IMR-90 (cell line): ENCODE data around the gene KRT8. TPM values are rescaled to one million over a fixed set of nuclear protein-coding genes. Genes with fewer than 3 reads are reported as not detected.

Experiments used
- ATAC-seq: fragments of 200-7000 bp; cut with Tn5 transposase; 2 replicates; pipeline ENCODE4 v1.9.1; 2020; ENCODE audit warnings: low read depth, mild to moderate bottlenecking, moderate library complexity
- BruUV-seq: library from RNA; stranded (reverse); fragments of 400-500 nt; replicated peaks from 2 replicates; lab custom pipeline; 2021; lab: Mats Ljungman, UMichigan
- CTCF ChIA-PET: fragments of 300-600 bp; formaldehyde crosslinking; extraction: SDS; loops from one replicate; lab custom pipeline; 2021; ENCODE audit warnings: antibody characterized with exemption; lab: Yijun Ruan, JAX
- POLR2A ChIA-PET: fragments of 300-600 bp; sonication (Branson Sonifier 250); formaldehyde crosslinking; loops from one replicate; lab custom pipeline; 2022; ENCODE audit warnings: antibody characterized with exemption; ENCODE audit not compliant: unreplicated experiment; lab: Charles Lee
- DNase-seq: peaks from one replicate; pipeline ENCODE4 v3.0.0; 2013
- H2AFZ ChIP-seq: replicated peaks from 2 replicates; pipeline ENCODE3; 2013; ENCODE audit warnings: low read length, mild to moderate bottlenecking; ENCODE audit not compliant: poor library complexity
- H2AK5ac ChIP-seq: 2 replicates; pipeline ENCODE4 v1.6.1; 2013; ENCODE audit warnings: low read depth, low read length, inconsistent platforms
- H2AK9ac ChIP-seq: replicated peaks from 2 replicates; pipeline ENCODE3; 2013; ENCODE audit warnings: mild to moderate bottlenecking, low read depth, low read length, moderate library complexity; ENCODE audit not compliant: poor library complexity
- H2BK120ac ChIP-seq: 2 replicates; pipeline ENCODE4 v1.6.1; 2013; ENCODE audit warnings: low read depth, low read length, inconsistent platforms
- H2BK15ac ChIP-seq: 3 replicates; pipeline ENCODE4 v1.6.1; 2013; ENCODE audit warnings: low read depth, low read length, inconsistent platforms
- H2BK20ac ChIP-seq: 2 replicates; pipeline ENCODE4 v1.6.1; 2013; ENCODE audit warnings: low read depth, mild to moderate bottlenecking, inconsistent platforms, low read length, moderate library complexity
- H2BK5ac ChIP-seq: 2 replicates; pipeline ENCODE4 v1.6.1; 2013; ENCODE audit warnings: mild to moderate bottlenecking, low read depth, low read length, inconsistent platforms; ENCODE audit not compliant: poor library complexity, severe bottlenecking
- H3K14ac ChIP-seq: replicated peaks from 2 replicates; pipeline ENCODE4 v1.6.1; 2013; ENCODE audit warnings: low read depth, low read length, inconsistent platforms
- H3K18ac ChIP-seq: 2 replicates; pipeline ENCODE4 v1.6.1; 2013; ENCODE audit warnings: low read depth, low read length, control low read depth
- H3K23ac ChIP-seq: 2 replicates; pipeline ENCODE4 v1.6.1; 2013; ENCODE audit warnings: low read depth, low read length, inconsistent platforms
- H3K27ac ChIP-seq: 2 replicates; pipeline ENCODE4 v1.5.1; 2013; ENCODE audit warnings: mild to moderate bottlenecking, control low read depth, low read length; ENCODE audit not compliant: insufficient read depth
- H3K27me3 ChIP-seq: 2 replicates; pipeline ENCODE4 v1.6.1; 2013; ENCODE audit warnings: low read length; ENCODE audit not compliant: control insufficient read depth, insufficient read depth
- H3K36me3 ChIP-seq: 2 replicates; pipeline ENCODE4 v1.6.1; 2013; ENCODE audit warnings: low read length, mixed read lengths; ENCODE audit not compliant: control insufficient read depth, insufficient read depth
- H3K4ac ChIP-seq: 2 replicates; pipeline ENCODE4 v1.6.1; 2013; ENCODE audit warnings: low read depth, low read length, inconsistent platforms
- H3K4me1 ChIP-seq: 2 replicates; pipeline ENCODE4 v1.6.1; 2013; ENCODE audit warnings: low read length, mixed read lengths; ENCODE audit not compliant: control insufficient read depth, insufficient read depth
- H3K4me2 ChIP-seq: 2 replicates; pipeline ENCODE4 v1.6.1; 2013; ENCODE audit warnings: low read depth, mild to moderate bottlenecking, control low read depth, low read length, moderate library complexity
- H3K4me3 ChIP-seq: 2 replicates; pipeline ENCODE4 v1.5.1; 2013; ENCODE audit warnings: low read depth, mild to moderate bottlenecking, control low read depth, low read length, moderate library complexity; ENCODE audit not compliant: insufficient read depth
- H3K56ac ChIP-seq: 2 replicates; pipeline ENCODE4 v1.6.1; 2013; ENCODE audit warnings: low read length, inconsistent platforms; ENCODE audit not compliant: insufficient read depth; ENCODE audit errors: extremely low read depth
- H3K79me1 ChIP-seq, 2 experiments: 2 replicates each; pipeline ENCODE4 v1.6.1; 2013; ENCODE audit warnings: low read length in 2 of 2, inconsistent platforms in 1 of 2, low read depth in 1 of 2
- H3K9ac ChIP-seq: 2 replicates; pipeline ENCODE4 v1.6.1; 2013; ENCODE audit warnings: low read depth, low read length, control low read depth
- H3K9me1 ChIP-seq: 2 replicates; pipeline ENCODE4 v1.6.1; 2013; ENCODE audit warnings: low read length, inconsistent platforms; ENCODE audit not compliant: insufficient read depth
- H3K9me3 ChIP-seq: 2 replicates; pipeline ENCODE4 v1.6.1; 2013; ENCODE audit warnings: low read length; ENCODE audit not compliant: control insufficient read depth, insufficient read depth
- H4K20me1 ChIP-seq: 2 replicates; pipeline ENCODE4 v1.6.1; 2013; ENCODE audit warnings: low read length, inconsistent platforms; ENCODE audit not compliant: insufficient read depth
- H4K5ac ChIP-seq: 2 replicates; pipeline ENCODE4 v1.6.1; 2013; ENCODE audit warnings: mild to moderate bottlenecking, low read depth, low read length, control low read depth
- H4K8ac ChIP-seq, 2 experiments: 2 replicates each; pipeline ENCODE4 v1.6.1; 2013; ENCODE audit warnings: low read depth in 2 of 2, low read length in 2 of 2, control low read depth in 1 of 2, inconsistent platforms in 1 of 2
- H4K91ac ChIP-seq: 2 replicates; pipeline ENCODE4 v1.6.1; 2013; ENCODE audit warnings: low read depth, low read length, inconsistent platforms; ENCODE audit not compliant: insufficient read depth
- BHLHE40 ChIP-seq: fragments of 150-350 bp; IDR thresholded peaks from 2 replicates; pipeline ENCODE4 v1.6.1; 2016; ENCODE audit warnings: mild to moderate bottlenecking, low read depth, low read length
- ELK1 ChIP-seq: fragments of 150-350 bp; IDR thresholded peaks from 2 replicates; pipeline ENCODE4 v1.6.1; 2016; ENCODE audit warnings: low read depth, mild to moderate bottlenecking, low read length, moderate library complexity, borderline replicate concordance
- FOS ChIP-seq: fragments of 150-350 bp; IDR thresholded peaks from 2 replicates; pipeline ENCODE4 v1.6.1; 2016; ENCODE audit warnings: low read depth, low read length
- MAFK ChIP-seq: IDR thresholded peaks from 2 replicates; pipeline ENCODE4 v1.6.1; 2012; ENCODE audit warnings: low read depth, low read length, improper control_type of control experiment
- MAZ ChIP-seq: IDR thresholded peaks from 2 replicates; pipeline ENCODE4 v1.6.1; 2012; ENCODE audit warnings: low read depth, mild to moderate bottlenecking, low read length, improper control_type of control experiment, moderate library complexity, borderline replicate concordance
- MXI1 ChIP-seq: IDR thresholded peaks from 2 replicates; pipeline ENCODE4 v1.6.1; 2012; ENCODE audit warnings: low read depth, mild to moderate bottlenecking, low read length, moderate library complexity, borderline replicate concordance
- NFE2L2 ChIP-seq: fragments of 150-350 bp; IDR thresholded peaks from 2 replicates; pipeline ENCODE4 v1.6.1; 2016; ENCODE audit warnings: low read depth, mild to moderate bottlenecking, low read length
- POLR2A ChIP-seq: IDR thresholded peaks from 2 replicates; pipeline ENCODE4 v1.6.1; 2012; ENCODE audit warnings: mild to moderate bottlenecking, low read depth, low read length
- RCOR1 ChIP-seq: IDR thresholded peaks from 2 replicates; pipeline ENCODE4 v1.6.1; 2012; ENCODE audit warnings: mild to moderate bottlenecking, low read length, improper control_type of control experiment; ENCODE audit not compliant: insufficient replicate concordance
- SMC3 ChIP-seq: fragments of 150-350 bp; IDR thresholded peaks from 2 replicates; pipeline ENCODE4 v1.6.1; 2016; ENCODE audit warnings: low read depth, mild to moderate bottlenecking, antibody characterized with exemption, low read length, moderate library complexity
- WGBS, 2 experiments: methylation state at CpG; one replicate each; pipeline versions ENCODE4 v1.1.5 to v1.1.7; 2013; ENCODE audit warnings: missing lambda C conversion rate in 2 of 2; ENCODE audit not compliant: insufficient read length in 1 of 2; ENCODE audit errors: extremely low coverage in 2 of 2; 5-methylcytosine and 5-hydroxymethylcytosine counted together
- dilution Hi-C: fragments of 300-500 bp; cut with HindIII; formaldehyde crosslinking; loops from one replicate; pipeline ENCODE4 v1.14.3; 2018; ENCODE audit warnings: low sequenced_read_pairs; ENCODE audit not compliant: unreplicated experiment
- in situ Hi-C: fragments of 300-500 bp; cut with MboI; formaldehyde crosslinking; loops from 3 replicates; pipeline ENCODE4 v1.14.3; 2019; ENCODE audit warnings: low sequenced_read_pairs, inconsistent platforms, mixed read lengths
- intact Hi-C: fragments of 100-400 bp; cut with micrococcal nuclease; formaldehyde crosslinking; loops from 2 replicates; pipeline ENCODE4 v1.10.0; 2022
- polyA plus RNA-seq, 3 experiments: library from polyadenylated mRNA; depleted of rRNA; stranded (reverse); fragments of >200 nt; gene quantifications; 2 replicates each; pipeline ENCODE4 v1.2.3, GENCODE V29; 2012; ENCODE audit warnings: low replicate concordance in 1 of 3
- total RNA-seq: library from RNA; depleted of rRNA; stranded (reverse); fragments of >200 nt; gene quantifications from 2 replicates; pipeline ENCODE4 v1.2.3, GENCODE V29; 2012

KRT8 gene
- total and polyA plus RNA-seq, 2 of the 4 experiments (the other 2 are of a cell fraction), result 10.9 to 39.3 TPM

GRCh38 chr12:52915637-52916036 is 10.8 kb upstream of the KRT8 start:
- no TSS peak for BruUV-seq
- in situ Hi-C loops (no loop called here), intact Hi-C loops (no loop called here), dilution Hi-C loops (no loop called here)
- DNase-seq (no peak), ATAC-seq (no peak)
- Histone ChIP-seq H2AK5ac (no peak overlapping the region), H4K20me1 (no peaks in the 10 kb centered on the region), H4K5ac (no peak overlapping the region), H3K9me1 (no peaks in the 10 kb centered on the region; the same call in 1 of the 2 replicates), H2AFZ (no peak overlapping the region), H2BK120ac (no peak overlapping the region), H3K14ac (no peak overlapping the region), H3K9me3 (no peaks in the 10 kb centered on the region), H2BK20ac (no peak overlapping the region), H3K4me1 (no peaks in the 10 kb centered on the region), H3K27me3 (no peaks in the 10 kb centered on the region; the same call in 1 of the 2 replicates), H3K4ac (no peak overlapping the region), H3K9ac (no peak overlapping the region), H3K4me3 (no peak overlapping the region), H3K79me1 (no peaks in the 10 kb centered on the region), H2BK15ac (no peak overlapping the region), H3K27ac (no peak overlapping the region), H2BK5ac (no peak overlapping the region), H3K23ac (no peak overlapping the region), H2AK9ac (no peak overlapping the region), H3K36me3 (no peaks in the 10 kb centered on the region), H4K8ac (no peak overlapping the region), H3K18ac (no peak overlapping the region), H3K4me2 (no peak overlapping the region), H3K56ac (no peak overlapping the region), H4K91ac (no peak overlapping the region)
- ChIA-PET CTCF (interaction anchor here (0.6 to 1.4 kb wide), 2 partner anchors 19 to 66 kb away, joined by 3 to 4 read pairs; no protein-coding TSS in a partner anchor), POLR2A (no interaction called here)
- 40% methylated on average over 1 of the region's 5 CpGs; no CpG with 5 or more reads in 1 of the 2 experiments for WGBS, 2 experiments
- no peak for TF ChIP-seq RCOR1
- TF ChIP-seq BHLHE40, result no peak
- no peak for TF ChIP-seq POLR2A
- TF ChIP-seq MXI1, result no peak
- TF ChIP-seq NFE2L2, result no peak
- TF ChIP-seq SMC3, result no peak
- TF ChIP-seq ELK1, result no peak
- no peak for TF ChIP-seq MAZ
- TF ChIP-seq FOS, result no peak
- no peak for TF ChIP-seq MAFK
